Measurements from ENCODE around the gene STK17A.
"Not testable (repeated sequence)": the region's sequence is repeated elsewhere in the genome, so short reads cannot be mapped to it uniquely, and the experiment has no call there.

The STK17A gene

DNA sequence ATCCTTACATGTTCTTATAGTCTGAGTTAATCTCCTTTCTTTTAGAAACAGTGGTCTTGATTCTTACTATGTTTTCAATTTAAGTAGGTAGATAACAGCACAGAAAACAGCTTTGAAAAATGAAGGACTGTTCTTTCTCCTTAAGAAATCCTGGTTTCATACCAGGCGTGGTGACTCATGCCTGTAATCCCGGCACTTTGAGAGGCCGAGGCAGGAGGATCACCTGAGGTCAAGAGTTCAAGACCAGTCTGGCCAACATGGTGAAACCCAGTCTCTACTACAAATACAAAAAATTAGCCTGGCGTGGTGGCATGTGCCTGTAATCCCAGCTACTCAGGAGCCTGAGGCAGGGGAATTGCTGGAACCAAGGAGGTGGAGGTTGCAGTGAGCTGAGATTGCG lies 13.5 kb downstream of the STK17A start:
- not testable (repeated sequence) for DNase-seq (ENCODE audit: low read depth in 3 of 3)

GRCh38 chr7:43600056-43600455 lies 17.1 kb downstream of the STK17A start:
- DNase-seq (ENCODE audit: low read depth in 3 of 3), result no peak

DNA sequence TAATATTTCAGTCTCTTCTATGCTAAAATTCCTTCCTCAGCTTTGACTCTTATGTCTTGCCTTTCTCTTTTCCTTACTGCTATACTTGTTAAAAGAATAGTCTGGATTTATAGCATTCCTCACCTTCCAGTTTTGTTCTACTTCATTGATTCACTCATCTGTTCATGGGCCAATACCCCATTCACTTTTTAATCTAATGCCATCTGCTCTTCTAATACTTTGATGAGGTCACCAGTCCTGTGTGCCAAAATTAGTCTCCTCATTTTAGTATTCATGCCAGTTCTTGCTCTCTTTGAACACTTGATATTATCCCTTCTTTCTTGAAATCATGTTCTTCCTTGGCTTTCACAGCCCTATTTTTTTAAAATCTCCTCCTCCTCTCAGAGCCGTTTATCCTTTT lies 19.3 kb downstream of the STK17A start:
- DNase-seq (ENCODE audit: low read depth in 3 of 3), result no peak

- no peak for DNase-seq (ENCODE audit: low read depth in 3 of 3)
Observed at GRCh38 chr7:43604251-43604650, 21.3 kb downstream of the STK17A start.

- no peak for DNase-seq (ENCODE audit: low read depth in 3 of 3)
Observed at GRCh38 chr7:43609097-43609496, 26.2 kb downstream of the STK17A start.

DNA sequence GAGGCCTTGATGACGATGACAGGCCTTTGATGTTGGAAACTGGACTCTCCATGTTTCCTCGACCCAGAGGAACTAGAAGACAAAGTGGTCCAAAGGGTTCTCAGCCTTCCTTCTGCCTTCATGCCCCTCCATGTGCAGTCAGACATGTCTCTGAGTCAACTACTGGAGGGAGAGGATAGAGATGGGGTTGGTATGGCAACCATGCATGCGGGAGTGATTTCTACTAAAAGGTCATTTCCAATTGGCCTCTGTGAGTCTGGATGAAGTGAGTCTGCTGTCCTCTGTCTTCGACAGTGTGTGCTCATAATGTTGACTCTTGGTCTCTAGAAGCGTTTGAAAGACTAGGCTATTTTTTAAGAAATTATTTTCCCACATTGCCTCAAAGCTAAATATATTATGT lies 29.2 kb downstream of the STK17A start:
- DNase-seq (ENCODE audit: low read depth in 3 of 3), result no peak

- DNase-seq (ENCODE audit: low read depth in 3 of 3), result no peak
Observed at GRCh38 chr7:43612599-43613589, 30.0 kb downstream of the STK17A start.

DNA sequence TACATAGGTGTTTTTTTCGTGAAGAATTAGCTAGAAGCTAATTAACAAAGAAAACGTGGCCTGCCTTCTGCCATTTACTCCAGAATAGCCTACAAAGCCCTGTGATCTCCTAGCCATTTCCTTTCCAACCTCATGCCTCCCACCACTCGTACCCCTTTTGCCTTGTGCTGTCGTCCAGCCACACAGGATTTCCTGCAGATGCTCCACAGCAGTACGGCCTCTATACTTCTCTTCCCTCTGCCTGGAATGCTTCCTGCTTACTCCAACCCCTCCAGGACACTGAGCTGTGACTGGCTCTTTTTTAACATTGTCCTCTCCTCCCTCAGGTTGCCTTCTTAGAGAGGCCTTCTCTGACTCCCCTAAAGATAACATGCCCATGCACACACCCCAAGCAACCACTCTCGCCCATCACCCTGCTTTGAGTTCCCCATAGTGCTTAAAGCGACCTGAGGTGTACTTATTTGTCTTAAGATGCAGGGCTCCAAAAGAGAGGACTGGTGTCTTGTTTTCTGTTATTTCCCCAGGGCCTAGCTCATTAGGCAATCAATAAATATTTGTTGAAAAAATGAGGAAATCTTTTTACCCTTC lies 32.7 kb downstream of the STK17A start:
- no peak for DNase-seq (ENCODE audit: low read depth in 3 of 3)

- DNase-seq (ENCODE audit: low read depth in 3 of 3), result no peak
Observed at GRCh38 chr7:43616977-43617376, 34.1 kb downstream of the STK17A start.

GRCh38 chr7:43618073-43618472 lies 35.2 kb downstream of the STK17A start:
- DNase-seq (ENCODE audit: low read depth in 3 of 3), result no peak

DNA sequence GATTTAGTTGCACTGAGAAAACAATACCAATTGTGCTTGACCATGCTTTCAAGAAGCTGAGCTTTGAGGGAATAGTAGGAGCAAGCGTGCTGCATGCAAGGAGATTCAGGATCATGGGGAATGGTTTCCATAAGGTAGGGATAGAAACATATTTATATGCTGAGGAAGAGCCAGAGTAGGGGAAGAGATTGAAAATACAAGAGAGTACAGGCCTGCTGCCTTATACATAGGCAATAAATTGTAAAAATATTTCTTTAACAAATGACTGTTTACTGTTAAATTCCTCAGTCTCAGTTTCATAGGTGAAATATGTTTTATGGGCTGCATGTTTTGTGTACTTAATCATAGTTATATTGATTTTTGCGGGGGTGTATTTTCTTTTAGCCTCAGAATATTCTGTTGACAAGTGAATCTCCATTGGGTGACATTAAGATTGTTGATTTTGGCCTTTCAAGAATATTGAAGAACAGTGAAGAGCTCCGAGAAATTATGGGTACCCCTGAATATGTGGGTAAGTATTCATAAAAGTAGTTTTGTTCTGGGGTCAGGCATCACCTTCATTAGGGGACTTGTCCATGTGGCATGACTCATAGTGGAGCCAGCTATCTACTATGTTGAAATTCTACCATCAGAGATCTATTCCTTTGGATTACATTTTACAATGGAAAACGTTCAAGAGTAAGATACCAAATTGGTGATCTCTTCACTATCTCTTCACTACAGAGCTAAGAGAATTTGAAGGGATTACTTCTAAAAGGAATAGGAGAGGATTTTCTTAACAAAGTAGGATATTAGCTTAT lies 36.5 kb downstream of the STK17A start:
- DNase-seq (ENCODE audit: low read depth in 3 of 3), result no peak

DNA sequence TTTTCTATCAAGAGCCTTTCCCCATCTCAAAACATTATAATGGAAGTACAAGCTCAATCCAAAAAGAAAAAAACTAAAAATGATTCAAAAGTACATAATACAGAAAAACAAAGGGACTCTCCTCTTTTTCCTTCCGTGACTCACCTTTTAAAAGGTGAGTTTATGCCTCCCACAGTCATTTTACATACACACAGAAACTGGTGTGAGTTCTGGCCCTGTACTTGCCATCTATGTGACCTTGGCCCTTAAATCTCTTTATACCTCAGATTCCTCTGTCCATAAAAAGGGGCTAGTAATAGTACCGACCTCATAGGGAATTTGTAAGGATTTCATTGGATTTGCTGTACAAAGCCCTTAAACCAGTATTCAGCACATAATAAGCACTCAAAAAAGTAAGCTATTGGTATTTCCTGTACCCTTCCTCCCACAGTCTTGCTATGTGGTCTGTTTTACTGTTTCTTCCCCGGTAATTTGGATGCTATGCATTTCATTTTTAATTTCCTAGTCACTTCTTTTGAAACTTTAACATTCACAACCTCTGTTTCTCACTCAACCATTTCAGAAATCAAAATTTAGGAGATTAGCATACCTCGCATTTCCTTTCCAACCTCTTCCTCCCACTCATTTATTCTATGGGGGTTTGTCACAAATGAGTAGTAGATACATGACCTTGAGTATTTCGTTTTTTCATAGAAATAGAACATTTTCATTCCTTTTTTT lies 39.0 kb downstream of the STK17A start:
- DNase-seq (ENCODE audit: low read depth in 3 of 3), result no peak

GRCh38 chr7:43624156-43624555 lies 41.2 kb downstream of the STK17A start:
- no peak for DNase-seq (ENCODE audit: low read depth in 3 of 3)

GRCh38 chr7:43625453-43625852 lies 42.5 kb downstream of the STK17A start:
- no peak for DNase-seq (ENCODE audit: low read depth in 3 of 3)

DNA sequence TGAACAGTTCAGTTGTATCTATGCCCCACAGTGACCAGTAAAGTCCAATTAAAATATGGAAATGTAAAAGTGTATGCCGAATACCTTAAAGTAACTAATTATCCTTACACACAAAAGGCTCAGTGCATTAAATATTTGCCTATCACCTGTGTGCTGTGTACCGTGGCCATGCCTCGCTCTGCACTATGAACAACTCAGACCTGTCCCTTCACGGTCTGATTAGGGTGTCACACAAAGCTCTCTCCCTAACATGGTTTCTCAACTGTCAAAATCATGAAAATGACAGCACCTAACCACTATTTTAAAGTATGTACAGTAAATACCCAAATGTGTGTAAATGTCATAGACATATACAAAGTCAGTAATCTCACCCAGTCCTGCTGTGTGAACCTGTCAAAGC lies 43.1 kb downstream of the STK17A start:
- no peak for DNase-seq (ENCODE audit: low read depth in 3 of 3)

GRCh38 chr7:43626695-43627094 lies 43.8 kb downstream of the STK17A start:
- no peak for DNase-seq (ENCODE audit: low read depth in 3 of 3)

DNA sequence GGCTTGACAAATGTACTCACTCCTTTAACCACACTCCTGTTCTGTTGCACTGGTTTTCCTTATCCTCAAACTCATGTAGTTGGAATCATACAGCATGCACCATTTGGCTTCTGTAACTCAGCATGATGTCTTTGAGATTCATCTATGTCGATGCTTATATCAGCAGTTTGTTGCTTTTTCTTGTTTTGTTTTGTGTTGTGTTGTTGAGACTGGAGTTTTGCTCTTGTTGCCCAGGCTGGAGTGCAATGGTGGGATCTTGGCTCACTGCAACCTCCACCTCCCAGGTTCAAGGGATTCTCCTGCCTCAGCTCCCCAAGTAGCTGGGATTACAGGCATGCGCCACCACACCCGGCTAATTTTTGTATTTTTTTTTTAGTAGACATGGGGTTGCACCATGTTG lies 44.9 kb downstream of the STK17A start:
- not testable (repeated sequence) for DNase-seq (ENCODE audit: low read depth in 3 of 3)

GRCh38 chr7:43628431-43628830 lies 45.5 kb downstream of the STK17A start:
- no peak for DNase-seq (ENCODE audit: low read depth in 3 of 3)

DNA sequence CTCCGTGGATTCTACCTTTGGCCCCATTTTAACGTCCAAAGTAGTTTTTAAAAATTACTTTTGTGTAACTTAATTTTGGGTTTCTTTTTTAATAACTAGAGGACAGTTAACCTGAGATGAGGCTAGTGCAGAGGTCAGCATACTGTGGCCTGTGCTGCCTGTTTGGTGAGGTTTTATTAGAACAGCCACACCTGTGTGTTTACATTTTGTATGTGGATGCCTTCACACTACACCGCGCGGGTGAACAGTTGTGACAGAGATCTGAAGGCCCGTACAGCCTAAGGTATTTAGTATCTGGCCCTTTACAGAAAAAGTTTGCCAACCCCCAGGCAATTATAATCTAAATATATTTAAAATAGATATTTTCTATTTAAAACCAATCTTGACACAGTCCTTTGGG lies 46.9 kb downstream of the STK17A start:
- DNase-seq (ENCODE audit: low read depth in 3 of 3), result no peak

GRCh38 chr7:43630482-43630881 lies 47.6 kb downstream of the STK17A start:
- DNase-seq (ENCODE audit: low read depth in 3 of 3), result no peak

- DNase-seq (ENCODE audit: low read depth in 3 of 3), result no peak
Observed at GRCh38 chr7:43631559-43631958, 48.7 kb downstream of the STK17A start.

GRCh38 chr7:43632746-43633145 lies 49.8 kb downstream of the STK17A start:
- no peak for DNase-seq (ENCODE audit: low read depth in 3 of 3)
